ENCODE data around the gene RNF41.
"Not testable (repeated sequence)": the region's sequence is repeated elsewhere in the genome, so short reads cannot be mapped to it uniquely, and the experiment has no call there.

RNF41 gene

DNA sequence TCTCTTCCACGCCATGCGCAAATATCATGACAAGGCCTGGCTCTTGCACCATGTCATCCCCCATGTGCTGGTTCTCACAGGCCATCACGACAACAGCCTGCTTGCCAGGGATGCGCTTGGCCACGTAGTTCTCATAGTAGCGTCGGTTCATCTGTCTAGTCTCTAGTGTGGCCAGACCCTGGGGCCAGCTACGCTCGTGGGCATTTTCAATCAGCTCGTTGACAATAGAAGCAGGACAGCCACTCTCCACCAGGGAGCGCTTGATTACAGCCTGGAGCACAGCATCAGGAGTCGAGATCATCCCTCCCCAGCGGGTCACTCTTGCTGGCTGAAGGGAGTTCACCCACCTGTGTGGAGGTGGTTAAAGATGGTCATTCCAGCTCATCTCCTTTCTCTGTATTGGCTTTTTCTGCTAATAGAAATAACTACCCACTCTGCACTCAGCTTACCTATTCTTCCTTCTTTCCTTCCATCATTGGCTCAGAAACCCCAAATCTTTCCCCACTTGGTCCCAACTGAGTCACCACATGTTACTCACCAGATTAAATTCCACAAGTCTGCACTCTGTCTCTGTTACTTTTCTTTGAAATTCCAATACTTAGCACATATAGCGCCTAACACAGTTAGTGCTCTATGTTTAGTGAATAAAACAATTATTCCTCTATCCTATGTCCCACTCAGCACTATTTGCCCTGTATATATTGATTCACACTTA lies 15.1 kb downstream of the RNF41 start:
- DNase-seq: peak; percentile 56

DNA sequence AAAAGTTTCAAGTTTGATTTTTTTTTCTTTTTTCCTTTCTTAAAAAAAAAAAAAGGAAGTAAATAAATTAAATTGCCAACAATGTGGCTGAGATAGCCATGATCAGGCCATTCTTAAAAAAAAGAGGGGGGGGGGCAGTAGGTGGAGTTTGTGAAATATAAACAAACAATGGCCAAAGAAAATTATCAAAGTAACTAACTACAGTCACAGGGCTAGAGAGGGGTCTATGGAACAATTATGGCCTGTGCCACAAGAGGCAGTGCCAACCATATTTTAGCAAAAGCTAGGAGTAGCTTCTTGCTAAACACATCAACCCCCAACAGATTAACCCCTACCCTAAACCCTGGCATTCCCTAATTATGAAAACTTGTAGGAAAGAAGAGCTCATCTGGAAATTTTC lies 16.3 kb downstream of the RNF41 start:
- no peak for DNase-seq

DNA sequence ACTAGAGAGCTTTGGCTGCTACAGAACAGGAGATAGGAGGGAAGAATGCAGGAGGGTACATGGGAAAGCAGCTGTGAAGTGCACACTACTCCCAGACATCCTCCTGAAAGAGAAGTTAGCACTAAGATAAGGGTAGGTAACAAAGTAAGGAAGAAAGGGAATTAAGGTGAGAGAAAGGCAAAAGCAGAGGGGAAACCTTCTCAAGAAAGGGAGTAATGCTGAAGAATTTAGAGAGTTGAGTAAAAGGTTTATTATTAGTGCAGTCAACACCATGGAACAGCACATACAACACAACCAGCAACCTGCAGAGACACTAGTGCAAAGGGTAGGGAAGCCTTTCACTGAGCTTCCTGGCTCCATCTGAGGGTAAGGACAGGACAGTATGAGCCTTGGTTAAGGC lies 17.4 kb downstream of the RNF41 start:
- DNase-seq: no peak

DNA sequence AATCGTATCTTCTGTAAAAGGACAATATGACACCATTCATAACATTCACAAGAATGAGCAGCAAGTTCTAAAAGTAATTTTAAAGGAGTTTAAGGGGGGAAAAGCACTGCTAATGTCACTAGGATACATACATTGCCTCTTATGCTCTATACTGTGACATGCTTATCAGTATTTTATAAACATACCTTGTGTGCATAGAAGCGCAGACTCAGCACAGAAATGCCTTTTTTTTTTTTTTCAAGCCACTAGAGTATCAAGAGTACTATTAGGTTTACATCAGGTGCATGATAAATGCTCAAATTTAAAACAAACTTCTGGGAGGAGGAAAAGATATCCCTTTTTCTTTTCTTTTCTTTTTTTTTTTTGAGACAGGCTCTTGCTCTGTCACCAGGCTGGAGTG lies 18.9 kb downstream of the RNF41 start:
- no peak for DNase-seq

DNA sequence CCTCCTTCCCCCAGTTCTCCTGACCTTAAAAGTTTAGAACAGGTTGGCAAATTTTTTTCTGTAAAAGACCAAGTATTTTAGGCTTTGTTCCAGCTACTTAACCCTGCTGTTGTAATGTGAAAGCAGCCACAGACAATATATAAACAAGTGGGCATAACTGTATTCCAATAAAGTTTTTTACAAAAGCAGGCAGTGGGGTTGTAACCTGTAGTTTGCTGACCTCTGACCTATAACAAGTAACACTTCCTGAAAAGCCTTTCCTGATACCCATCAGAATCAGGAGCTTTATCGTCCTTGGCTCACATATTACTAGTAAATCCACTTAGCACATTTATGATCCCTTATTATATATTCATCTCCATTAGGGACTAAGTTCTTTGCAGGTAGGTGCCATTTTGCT lies 19.4 kb downstream of the RNF41 start:
- DNase-seq: no peak

DNA sequence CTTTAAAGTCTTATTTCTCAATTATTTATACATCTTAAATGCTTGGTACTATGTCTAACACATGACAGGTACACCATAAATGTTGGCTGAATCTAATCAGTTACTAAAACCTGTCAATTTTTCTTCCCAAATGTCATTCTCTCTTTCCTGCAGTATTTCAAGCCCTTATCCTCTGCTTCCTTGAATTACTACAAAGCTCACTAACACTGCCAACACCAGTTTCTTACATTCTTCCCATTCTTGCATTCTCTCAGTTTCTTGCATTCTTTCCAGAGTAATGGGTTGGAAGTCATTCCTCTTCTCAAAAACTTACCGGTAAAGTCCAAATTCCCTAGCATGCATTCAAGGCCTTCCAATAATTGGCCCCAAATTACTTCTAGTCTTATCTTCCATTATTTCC lies 22.9 kb downstream of the RNF41 start:
- no peak for DNase-seq

DNA sequence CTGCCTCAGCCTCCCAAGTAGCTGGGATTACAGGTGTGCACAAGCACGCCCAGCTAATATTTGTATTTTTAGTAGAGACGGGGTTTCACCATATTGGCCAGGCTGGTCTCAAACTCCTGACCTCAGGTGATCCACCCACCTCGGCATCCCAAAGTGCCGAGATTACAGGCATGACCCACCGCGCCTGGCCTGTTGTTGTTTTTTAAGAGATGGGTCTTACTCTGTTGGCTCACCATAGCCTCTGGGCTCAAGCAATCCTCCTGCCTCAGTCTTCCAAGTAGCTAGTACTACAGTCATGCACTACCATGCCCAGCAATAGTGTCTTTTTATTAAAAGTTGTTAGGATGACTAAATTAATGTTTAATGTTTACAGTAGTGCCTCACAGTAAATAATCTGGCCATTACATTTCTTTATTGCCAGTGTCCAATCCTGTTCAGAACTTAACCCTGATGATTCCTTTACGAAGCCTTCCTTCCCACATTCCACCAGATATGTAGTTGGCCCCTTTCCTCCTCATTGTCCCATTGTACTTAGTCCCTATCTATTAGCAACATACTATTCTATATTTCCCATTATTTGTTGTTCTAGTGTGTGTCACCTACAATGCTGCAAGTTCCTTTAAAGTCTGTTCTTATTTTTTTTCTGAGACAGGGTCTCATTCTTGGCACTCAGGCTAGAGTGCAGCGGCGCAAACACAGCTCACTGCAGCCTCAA lies 23.6 kb downstream of the RNF41 start:
- DNase-seq: no peak

DNA sequence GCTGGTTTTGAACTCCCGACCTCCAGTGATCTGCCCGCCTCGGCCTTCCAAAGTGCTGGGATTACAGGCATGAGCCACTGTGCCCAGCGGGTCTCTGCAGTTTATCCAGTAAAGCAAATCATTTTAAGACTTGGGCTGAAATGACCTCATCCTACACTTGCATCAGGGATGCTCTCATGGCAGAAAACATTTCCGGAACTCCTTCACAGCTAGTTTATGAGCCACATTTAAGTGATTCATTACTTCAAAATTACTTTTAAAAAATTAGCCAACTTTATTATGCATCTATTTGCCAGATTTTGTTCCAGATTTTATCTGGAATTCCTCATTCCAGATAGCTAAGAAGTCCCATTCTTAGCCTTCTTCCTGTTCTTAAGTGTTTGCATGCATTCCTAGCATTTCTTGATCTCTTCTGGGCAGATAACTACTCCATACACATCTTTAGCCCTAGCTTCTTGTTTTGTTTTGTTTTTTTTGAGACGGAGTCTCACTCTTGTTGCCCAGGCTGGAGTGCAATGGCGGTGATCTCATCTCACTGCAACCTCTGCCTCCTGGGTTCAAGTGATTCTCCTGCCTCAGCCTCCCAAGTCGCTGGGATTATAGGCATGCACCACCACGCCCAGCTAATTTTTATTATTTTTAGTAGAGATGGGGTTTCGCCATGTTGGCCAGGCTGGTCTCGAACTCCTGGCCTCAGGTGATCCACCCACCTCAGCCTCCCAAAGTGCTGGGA lies 24.7 kb downstream of the RNF41 start:
- DNase-seq: not testable (repeated sequence)

DNA sequence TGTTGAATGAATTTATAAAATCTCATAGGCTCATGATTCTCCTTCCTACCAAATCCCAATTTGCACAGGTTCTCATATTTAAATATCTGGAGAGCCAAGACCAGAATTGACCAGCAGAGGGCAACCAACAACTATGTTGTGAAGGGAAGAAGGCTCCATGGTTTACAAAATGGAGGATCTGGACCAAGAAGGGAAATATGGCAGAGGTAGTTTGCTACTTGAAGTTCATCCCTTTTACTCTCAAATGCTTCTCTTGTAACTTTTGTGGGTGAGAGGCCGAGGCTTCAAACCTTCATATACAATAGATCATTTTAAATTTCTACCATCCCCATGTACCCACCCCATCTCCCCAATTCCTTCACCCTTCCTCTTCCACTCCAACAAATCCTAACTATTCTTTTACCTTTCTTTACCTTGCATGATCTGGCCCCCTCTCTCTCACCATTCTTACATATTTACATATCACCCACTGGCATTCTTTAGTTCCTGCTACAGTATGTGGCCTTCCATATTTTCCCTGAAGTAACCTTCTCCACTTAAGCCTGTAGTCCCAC lies 28.6 kb downstream of the RNF41 start:
- DNase-seq: peak; percentile 92

DNA sequence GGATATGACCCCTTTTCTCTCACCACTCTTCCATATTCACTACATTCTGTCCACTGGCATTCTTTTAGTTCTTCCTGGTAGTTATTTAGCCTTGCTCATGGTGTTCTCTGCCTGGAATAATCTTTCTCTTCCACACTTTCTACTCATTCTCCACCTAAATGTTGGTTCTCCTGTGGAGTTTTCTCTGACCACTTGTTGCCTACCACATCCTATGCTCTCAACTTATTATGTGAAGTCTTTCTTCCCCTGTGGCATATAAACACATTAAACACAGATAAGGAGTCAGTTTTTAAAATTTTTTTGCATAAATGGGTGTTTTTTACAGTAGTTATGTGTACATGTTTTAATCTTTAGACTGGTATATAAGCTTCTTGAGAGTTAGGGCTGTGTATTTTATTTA lies 29.1 kb downstream of the RNF41 start:
- no peak for DNase-seq

DNA sequence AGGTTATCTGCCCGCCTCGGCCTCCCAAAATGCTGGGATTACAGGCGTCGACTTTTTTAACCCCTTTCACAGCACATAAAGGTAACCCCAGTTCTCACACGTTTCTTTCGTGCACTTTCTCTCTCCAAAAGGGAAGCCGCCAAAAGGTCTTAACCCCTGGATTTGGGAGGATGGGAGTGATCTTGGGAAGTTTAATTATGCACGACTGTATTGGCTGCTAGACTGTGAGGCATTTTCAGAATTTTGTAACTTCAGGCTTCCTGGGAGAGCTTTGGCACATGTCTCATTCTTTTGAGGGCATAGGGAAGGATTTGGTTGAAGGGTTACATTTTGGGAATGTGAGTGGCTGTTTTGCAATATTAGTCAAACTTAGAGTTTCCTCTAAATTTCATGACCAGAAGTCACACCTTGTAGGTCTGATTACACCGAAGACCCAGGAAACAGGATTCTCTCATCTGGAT lies 31.0 kb downstream of the RNF41 start:
- DNase-seq: no peak

DNA sequence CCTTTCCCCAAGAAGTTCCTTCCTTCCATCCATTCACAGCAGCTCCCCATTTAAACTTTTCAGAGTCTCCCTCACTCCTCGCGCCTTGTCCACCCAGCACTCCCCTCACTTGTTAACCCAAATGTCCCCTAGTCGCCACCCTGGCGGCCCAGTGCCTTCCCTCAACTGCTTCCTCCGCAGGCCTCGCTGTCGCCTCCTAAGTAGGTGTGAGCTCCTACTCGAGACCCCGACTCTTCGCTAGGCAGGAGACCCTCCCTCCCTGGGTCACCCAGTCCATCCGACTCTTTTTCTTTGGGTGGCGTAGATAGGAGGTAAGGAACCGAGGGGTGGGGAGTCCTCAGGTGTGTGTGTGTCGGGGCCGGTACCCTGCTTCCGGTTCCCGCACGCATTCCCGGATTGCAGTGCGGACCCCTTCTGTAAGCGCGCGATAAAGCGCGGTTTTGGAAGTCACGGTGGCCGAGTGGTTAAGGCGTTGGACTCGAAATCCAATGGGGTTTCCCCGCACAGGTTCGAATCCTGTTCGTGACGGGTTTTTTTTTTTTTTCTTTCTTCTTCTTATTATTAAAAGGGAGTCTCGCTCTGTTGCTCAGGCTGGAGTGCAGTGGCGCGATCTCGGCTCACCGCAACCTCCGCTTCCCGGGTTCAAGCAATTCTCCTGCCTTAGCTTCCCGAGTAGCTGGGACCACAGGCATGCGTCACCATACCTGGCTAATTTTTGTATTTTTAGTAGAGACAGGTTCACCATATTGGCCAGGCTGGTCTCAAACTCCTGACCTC lies 31.6 kb downstream of the RNF41 start:
- DNase-seq: peak; percentile 75

DNA sequence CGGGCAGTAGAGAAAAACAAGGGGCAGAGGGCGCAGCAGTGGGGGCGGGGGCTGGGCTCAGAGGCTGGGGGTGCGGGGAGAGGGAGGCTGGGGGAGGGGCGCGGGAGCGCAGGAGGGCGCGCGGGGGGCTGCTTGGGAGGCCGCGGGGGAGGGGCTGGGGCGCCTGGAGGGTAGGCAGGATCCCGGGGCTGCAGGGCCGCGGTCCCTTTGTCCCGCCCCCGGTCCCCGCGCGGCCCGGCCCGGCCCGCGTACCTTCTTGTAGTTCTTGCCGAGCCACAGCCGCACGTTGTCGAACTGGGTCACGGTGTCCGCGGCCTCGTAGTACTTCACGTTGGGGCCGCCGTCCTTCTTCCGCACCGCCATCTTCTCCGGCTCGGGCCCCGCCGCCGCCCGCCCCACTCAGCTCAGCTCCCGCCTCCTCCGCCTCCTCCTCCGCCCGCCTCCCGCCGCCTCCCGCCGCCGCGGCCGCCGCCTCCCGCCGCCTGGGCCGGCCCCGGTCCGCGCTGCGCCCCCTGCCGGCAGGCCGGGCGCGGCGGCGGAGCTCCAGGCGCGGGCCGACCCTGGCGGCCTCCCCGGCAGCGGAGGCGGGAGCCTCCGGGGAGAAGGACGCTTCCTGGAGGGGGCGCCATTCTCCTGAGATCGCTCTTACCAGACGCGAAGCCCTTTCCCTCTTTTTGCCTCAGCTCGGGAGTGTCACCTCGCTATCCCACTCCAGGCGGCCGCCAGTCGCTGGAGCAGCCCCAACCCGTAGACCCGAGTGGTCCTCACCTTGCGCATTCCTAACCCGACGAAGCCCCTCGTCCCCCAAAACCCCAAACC lies 32.4 kb downstream of the RNF41 start, which contains the start of gene SMARCC2:
SMARCC2 (minus strand) TSS at position 385 of the 819 bp plus-strand sequence; CDS start at position 363, 22 bp downstream.
- peak; percentile 91 for DNase-seq

DNA sequence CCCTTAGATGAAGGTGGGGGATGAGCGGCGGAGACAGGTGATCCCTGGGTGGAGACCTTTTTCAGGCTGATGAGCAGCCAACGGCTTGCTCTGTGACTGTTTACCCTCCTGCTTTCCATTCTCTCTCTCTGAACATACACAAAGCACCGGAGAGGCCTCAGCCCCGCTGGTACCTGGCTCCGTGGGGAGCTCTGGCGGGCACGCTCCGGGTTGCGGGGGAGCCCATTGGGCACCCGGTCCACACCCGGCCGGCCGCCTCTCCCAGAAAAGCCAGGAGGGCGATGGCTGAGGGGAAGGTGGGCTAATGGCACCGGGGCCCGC lies 33.0 kb downstream of the RNF41 start:
- DNase-seq: no peak

DNA sequence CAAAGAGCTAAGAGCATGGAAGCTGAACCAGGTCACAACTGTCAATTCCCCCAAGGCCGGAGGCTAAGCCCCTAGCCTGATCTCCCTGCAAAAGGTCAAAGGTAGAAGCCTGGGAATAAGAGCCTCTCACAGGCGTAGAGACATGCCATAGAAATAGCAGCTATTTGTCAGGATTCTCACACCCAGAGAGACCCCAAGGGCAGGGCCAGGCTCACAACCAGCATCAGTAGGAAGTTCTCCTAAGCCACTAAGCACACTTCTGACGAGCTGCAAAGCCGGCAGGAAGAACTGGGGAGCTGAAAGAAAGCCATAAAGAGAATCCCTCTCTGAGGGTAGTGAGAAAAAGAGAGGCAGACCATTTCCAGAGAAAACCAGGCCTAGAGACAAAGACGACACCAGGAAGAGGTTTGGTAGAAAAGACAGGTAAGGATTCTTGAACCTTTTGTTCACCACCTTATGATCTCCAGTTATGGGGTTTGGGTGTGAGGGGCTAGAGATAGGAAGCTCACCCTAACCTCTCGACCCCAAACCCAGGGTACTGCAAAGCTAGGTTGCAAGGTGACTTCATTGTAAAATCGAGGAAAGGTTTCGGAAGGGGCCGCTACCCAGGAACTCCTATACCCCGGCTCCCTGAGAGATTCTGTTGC lies 33.5 kb downstream of the RNF41 start:
- DNase-seq: no peak

DNA sequence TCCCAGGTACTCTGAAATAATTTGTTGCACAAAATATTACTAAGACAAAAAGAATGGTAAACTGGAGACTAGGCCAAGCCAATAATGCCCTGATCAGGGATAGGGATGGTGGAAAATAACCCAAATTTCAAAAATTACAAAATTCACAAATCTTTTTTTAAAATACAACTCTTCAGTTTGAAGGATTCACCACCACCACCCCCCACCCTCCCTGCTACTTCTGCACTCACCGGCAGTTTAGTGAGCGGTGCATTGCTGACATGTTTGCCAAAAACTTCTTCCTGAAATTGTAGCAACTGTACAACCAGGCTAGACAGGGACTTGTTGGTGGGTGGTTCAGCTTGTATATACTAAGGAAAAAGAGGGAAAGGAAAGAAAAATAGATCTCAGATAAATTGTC lies 34.8 kb downstream of the RNF41 start:
- DNase-seq: no peak

DNA sequence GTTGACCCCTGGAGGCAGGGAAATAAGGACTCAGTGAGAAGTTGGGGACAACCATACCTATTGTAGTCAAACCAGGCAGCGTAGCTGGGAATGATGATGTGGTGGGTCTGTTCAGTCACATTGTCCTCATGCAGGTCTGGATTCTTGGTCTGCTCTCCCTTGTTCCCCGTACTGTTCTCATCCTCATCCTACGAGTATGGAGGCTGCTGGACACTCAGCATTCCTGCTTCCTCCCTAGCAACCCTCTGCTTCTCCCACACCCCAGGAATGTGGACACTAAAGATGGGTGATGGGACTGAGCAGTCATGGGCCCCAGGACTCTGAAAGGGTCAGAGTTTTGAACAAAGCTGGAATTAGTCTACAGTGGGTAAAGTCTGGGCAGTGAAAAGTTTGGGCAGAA lies 43.4 kb downstream of the RNF41 start:
- no peak for DNase-seq

DNA sequence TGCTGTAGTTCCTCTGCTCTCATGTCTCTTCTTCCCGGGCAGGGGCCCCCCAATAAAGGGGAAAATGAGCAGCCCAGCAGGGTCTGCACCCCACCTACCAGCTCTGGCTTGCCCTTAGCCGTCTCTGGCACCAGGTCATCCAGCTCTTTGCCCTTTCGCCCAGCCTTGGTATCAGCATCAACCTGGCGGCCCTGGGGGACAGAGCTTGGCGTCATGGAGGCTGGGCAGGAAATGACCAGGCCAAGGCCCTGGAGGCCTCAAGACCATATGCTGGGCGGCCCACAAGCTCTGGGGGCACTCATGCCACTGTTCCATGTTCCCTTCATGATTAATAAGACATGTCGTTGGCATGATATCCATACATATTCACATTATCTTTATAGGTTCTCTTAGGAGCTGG lies 48.9 kb downstream of the RNF41 start:
- no peak for DNase-seq

DNA sequence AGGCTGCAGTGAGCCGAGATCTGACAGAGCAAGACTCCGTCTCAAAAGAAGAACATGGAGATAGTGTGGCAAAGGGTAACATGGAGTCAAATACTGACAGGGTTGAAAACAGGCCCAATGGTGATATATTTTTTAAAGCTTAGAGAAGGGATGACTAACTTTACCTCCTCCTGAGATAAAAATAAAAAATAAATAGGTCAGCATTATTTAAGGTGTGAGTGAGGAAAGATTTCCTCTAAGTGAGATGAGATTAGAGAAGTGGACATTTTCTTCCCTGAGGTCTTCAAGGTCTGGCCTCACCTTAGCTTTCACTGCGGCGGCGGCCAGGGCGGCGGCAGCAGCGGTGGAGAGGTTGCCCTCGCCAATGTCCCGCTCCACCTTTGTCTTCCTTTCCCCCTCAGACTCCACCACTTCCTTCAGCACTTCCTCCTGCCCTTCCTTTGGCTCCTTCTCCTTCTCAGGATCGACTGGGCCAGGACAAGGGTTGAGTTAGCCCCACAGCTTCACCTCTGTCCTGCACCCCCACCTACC lies 52.4 kb downstream of the RNF41 start:
- DNase-seq: no peak

DNA sequence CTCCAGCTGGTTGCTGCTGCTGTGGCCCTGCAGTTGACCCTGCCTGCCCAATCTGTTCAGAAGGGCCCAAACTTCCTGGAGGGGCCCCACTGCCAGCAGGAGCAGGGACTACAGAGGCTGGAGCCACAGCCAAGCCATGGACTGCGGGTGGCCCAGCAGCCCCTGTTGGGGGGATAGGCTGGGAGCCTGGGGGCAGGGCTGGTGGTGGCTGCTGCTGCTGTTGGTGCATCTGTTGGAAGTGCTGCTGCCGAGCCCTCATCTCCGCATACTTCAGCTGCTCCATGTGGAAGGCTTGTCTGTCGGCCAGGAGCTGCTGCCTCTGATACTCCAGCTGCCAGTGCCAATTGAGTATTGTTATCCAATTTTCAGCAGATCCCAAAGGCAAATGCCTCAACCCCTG lies 56.4 kb downstream of the RNF41 start:
- DNase-seq: no peak

DNA sequence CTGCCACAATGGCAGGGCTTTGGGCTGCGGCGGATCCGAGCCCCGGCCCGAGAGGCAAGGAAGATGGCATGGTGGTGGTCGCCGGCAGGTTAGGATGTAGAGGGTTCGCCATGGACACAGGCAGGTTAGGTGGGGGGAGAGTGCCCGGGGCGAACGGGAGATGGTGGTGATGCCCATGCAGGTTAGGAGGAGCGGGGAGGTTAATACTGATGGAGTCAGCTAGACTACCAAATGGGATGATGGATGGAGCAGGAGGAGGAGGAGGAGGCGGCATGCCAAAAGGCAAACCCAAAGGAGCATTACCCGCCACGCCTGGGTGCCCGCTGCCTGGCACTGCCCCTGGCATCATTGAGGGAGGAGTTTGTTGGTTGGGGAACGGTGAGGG lies 57.4 kb downstream of the RNF41 start:
- DNase-seq: no peak

Data from inflammatory macrophage treated with lipopolysaccharide for 4 hours (primary cell).